Omental fat pad (tissue), 4 donors: ENCODE measurements around the gene MISP. TPM values are rescaled to one million over a fixed set of nuclear protein-coding genes. Genes with fewer than 3 reads are reported as not detected.

Experiments
- ATAC-seq: fragments of 150-250 bp; one replicate; pipeline ENCODE4 v1.9.1; 2016; ENCODE audit warnings: mild to moderate bottlenecking, moderate library complexity; ENCODE audit not compliant: low FRiP score
- DNase-seq: peaks from one replicate; pipeline ENCODE4 v3.0.0-alpha.2; 2019; ENCODE audit warnings: low spot score
- total RNA-seq, 4 donors: library from RNA; depleted of rRNA; stranded (reverse); fragments of >200 nt; gene quantifications; one replicate each; pipeline ENCODE4 v1.1.0, GENCODE V29; 2016
- TF ChIP-seq, protein P1 (sequence below), 3 donors: fragments of 450-650 bp; IDR thresholded peaks; one replicate each; pipeline ENCODE4 v1.5.1; 2016 to 2017; ENCODE audit warnings: antibody characterized with exemption in 3 of 3, mild to moderate bottlenecking in 3 of 3, moderate library complexity in 2 of 3

MISP gene
- total RNA-seq, 4 donors from 2014 or later = 1.4 to 9.6 (median 3.2) TPM; not detected in 1

DNA sequence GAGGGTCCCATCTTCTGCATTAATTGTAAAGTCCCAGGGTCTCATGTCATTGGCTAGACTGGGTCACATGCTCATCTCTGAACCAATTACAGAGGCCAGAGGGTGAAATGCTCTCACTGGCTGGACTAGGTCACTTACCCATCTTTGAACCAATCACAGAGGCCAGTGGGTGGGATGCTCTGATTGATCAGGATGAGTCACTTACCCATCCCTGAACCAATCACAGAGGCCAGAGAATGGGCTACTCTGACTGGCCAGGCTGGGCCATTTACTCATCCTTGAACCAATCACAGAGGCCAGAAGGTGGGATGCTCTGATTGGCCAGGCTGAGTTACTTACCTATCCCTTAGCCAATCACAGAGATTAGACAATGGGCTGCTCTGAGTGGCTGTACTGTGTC is 5.3 kb downstream of the MISP start:
- TF ChIP-seq, protein P1, sequence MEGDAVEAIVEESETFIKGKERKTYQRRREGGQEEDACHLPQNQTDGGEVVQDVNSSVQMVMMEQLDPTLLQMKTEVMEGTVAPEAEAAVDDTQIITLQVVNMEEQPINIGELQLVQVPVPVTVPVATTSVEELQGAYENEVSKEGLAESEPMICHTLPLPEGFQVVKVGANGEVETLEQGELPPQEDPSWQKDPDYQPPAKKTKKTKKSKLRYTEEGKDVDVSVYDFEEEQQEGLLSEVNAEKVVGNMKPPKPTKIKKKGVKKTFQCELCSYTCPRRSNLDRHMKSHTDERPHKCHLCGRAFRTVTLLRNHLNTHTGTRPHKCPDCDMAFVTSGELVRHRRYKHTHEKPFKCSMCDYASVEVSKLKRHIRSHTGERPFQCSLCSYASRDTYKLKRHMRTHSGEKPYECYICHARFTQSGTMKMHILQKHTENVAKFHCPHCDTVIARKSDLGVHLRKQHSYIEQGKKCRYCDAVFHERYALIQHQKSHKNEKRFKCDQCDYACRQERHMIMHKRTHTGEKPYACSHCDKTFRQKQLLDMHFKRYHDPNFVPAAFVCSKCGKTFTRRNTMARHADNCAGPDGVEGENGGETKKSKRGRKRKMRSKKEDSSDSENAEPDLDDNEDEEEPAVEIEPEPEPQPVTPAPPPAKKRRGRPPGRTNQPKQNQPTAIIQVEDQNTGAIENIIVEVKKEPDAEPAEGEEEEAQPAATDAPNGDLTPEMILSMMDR (IDR thresholded peaks at IDR 0.05) = no peak
- DNase-seq (no peak), ATAC-seq (no peak)

DNA sequence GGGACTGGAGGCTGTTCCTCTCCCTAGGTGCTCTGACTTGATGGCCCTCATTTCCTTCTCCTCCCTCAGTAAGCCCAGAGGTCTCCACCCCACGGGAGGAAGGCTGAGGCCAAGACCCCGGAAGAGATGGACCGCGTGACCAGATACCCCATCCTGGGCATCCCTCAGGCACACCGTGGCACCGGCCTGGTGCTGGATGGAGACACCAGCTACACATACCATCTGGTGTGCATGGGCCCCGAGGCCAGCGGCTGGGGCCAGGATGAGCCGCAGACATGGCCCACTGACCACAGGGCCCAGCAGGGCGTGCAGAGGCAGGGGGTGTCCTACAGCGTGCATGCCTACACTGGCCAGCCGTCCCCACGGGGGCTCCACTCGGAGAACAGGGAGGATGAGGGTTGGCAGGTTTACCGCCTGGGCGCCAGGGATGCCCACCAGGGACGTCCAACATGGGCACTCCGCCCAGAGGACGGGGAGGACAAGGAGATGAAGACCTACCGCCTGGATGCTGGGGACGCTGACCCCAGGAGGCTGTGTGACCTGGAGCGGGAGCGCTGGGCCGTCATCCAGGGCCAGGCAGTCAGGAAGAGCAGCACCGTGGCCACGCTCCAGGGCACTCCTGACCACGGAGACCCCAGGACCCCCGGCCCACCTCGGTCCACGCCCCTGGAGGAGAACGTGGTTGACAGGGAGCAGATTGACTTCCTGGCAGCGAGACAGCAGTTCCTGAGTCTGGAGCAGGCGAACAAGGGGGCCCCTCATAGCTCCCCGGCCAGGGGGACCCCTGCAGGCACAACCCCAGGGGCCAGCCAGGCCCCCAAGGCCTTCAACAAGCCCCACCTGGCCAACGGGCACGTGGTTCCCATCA is 6.1 kb downstream of the MISP start:
- no peak for DNase-seq
- ATAC-seq = no peak
- TF ChIP-seq, protein P1 (IDR thresholded peaks at IDR 0.05) = no peak

GRCh38 chr19:757811-758668 is 7.1 kb downstream of the MISP start:
- DNase-seq = no peak
- TF ChIP-seq, protein P1 (IDR thresholded peaks at IDR 0.05) = no peak
- ATAC-seq = no peak

- no peak for DNase-seq
- ATAC-seq = no peak
- TF ChIP-seq, protein P1 (IDR thresholded peaks at IDR 0.05) = no peak
Observed at GRCh38 chr19:763181-763580, 12.3 kb downstream of the MISP start.

- no peak for ATAC-seq
- TF ChIP-seq, protein P1 (IDR thresholded peaks at IDR 0.05) = no peak
- no peak for DNase-seq
Observed at GRCh38 chr19:763869-764268, 13.0 kb downstream of the MISP start.

DNA sequence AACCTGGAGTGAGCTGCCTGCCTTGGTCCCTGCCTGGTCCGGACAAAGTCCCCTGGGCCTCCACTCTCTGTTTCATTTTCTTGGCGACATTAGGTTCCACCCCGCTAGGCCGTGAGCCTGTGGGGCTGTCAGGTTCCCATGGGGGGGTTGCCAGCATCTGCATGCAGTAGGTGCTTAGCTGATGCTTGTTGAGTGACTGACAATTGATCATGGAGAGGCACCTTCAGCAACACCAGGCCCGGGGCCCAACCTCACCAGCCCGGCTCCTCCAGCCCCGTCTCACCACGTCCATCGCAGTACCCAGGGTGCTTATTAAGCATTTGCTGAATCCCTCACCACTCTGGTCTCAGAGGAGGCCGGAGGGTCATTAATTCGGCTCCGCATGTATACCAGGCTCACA is 13.4 kb downstream of the MISP start:
- ATAC-seq (no peak), DNase-seq (no peak)
- TF ChIP-seq, protein P1 (IDR thresholded peaks at IDR 0.05) = no peak
